ENCODE data around the gene HOXD4. TPM values are rescaled to one million over a fixed set of nuclear protein-coding genes. Genes with fewer than 3 reads are reported as not detected.

The HOXD4 gene
- total and polyA plus RNA-seq, 10 of the 15 experiments (the other 5 are each of a cell fraction or from before 2014, with no cell fraction given), result 0.07 TPM; not detected in 9

DNA sequence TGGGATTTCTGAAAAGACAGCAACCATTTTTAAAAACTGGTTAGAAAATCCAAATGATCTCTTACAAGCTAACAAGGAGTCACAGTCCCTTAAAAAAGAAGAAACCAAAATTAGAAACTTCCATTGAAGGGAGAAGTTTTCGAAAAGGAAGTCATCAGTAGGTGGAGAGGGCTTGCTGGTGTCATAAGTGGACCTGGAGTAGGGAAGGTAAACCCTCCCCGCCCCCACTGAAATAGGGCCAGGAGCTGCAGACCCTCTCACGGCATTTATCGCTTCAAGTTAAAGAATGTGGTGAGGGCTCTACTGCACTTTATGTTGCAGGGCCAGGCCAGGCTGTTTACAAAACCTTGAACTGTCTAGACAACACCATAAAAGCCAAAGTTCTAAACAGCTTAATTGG, 41.4 kb upstream of the HOXD4 start:
- Histone ChIP-seq H3K4me3 (no peak overlapping the region), H4K20me1 (ENCODE audit: control insufficient read depth, insufficient read depth) (no peaks in the 10 kb centered on the region), H3K9ac (ENCODE audit: control insufficient read depth, insufficient read depth, low read length) (no peak overlapping the region), H3K4me2 (ENCODE audit: control insufficient read depth, insufficient read depth) (no peak overlapping the region), H3K4me1 (ENCODE audit: control insufficient read depth, insufficient read depth, low read length) (no peaks in the 10 kb centered on the region), H3K27me3 (replicated peaks in 1 of 2; ENCODE audit: control insufficient read depth in 2 of 2, insufficient read depth in 2 of 2, low read length in 1 of 2) (peaks cover 13 to 41% of the 10 kb centered on the region in 2 experiments), H3K79me2 (ENCODE audit: control insufficient read depth, insufficient read depth, low read length) (no peaks in the 10 kb centered on the region), H3K27ac (ENCODE audit: control insufficient read depth, insufficient read depth) (no peak overlapping the region), H3K36me3 (ENCODE audit: control insufficient read depth in 2 of 2, insufficient read depth in 2 of 2, low read length in 1 of 2) (no peaks in the 10 kb centered on the region), H3K9me3 (replicated peaks; ENCODE audit: control insufficient read depth, insufficient read depth, low read length) (peaks cover 3% of the 10 kb centered on the region; the same call in 1 of the 3 replicates), H2AFZ (ENCODE audit: control insufficient read depth, low read depth, low read length) (no peak overlapping the region)
- in situ Hi-C loops (cut with MboI), result no loop called here
- ChIA-PET POLR2A (no interaction called here), SMC1A (ENCODE audit: uncharacterized antibody, unreplicated experiment) (interaction anchor here (0.6 to 2.0 kb wide), 4 partner anchors 16 to 712 kb away, joined by 3 to 7 read pairs (median 4); no protein-coding TSS in a partner anchor), CTCF (interaction anchor here (0.8 to 2.5 kb wide), 10 partner anchors 8 to 1039 kb away, joined by 3 to 12 read pairs (median 6); no protein-coding TSS in a partner anchor), RAD21 (ENCODE audit: unreplicated experiment) (interaction anchor here (1.1 kb wide), 1 partner anchor 345 kb away, joined by 3 read pairs; no protein-coding TSS in a partner anchor)
- intact Hi-C loops (cut with micrococcal nuclease; ENCODE audit: unreplicated experiment), result no loop called here
- DNase-seq (ENCODE audit: low read depth, low spot score) (no peak), ATAC-seq (no peak), FAIRE-seq (no peak)
- BruUV-seq (replicated peaks), result no TSS peak
- TF ChIP-seq FOXM1 (IDR thresholded peaks at IDR 0.05; ENCODE audit: low read depth, low read length) (no peak), ZNF24 (IDR thresholded peaks at IDR 0.05) (no peak), CBX3 (IDR thresholded peaks at IDR 0.05; ENCODE audit: borderline replicate concordance, low read depth) (no peak), SIX5 (IDR thresholded peaks at IDR 0.05; ENCODE audit: low read depth, low read length, severe bottlenecking) (no peak), CBFB (IDR thresholded peaks at IDR 0.05; ENCODE audit: low read depth) (no peak), RBBP5 (conservative IDR thresholded peaks at IDR 0.05) (no peak), SMAD5 (IDR thresholded peaks at IDR 0.05; ENCODE audit: low read depth) (no peak), SUPT20H (IDR thresholded peaks at IDR 0.05; ENCODE audit: borderline replicate concordance, control insufficient read depth, low read depth, low read length) (no peak), TAF1 (IDR thresholded peaks at IDR 0.05; ENCODE audit: borderline replicate concordance, low read depth, low read length) (no peak), ZBED1 (IDR thresholded peaks at IDR 0.05; ENCODE audit: borderline replicate concordance) (no peak), KLF5 (IDR thresholded peaks at IDR 0.05; ENCODE audit: partially characterized antibody) (no peak), ZNF217 (IDR thresholded peaks at IDR 0.05) (no peak), MXI1 (IDR thresholded peaks at IDR 0.05; ENCODE audit: low read depth, low read length) (no peak), CHD4 (IDR thresholded peaks at IDR 0.05) (no peak), PAX8 (IDR thresholded peaks at IDR 0.05) (no peak), RELA (IDR thresholded peaks at IDR 0.05; ENCODE audit: borderline replicate concordance, partially characterized antibody) (no peak)
- TF ChIP-seq, protein P1, sequence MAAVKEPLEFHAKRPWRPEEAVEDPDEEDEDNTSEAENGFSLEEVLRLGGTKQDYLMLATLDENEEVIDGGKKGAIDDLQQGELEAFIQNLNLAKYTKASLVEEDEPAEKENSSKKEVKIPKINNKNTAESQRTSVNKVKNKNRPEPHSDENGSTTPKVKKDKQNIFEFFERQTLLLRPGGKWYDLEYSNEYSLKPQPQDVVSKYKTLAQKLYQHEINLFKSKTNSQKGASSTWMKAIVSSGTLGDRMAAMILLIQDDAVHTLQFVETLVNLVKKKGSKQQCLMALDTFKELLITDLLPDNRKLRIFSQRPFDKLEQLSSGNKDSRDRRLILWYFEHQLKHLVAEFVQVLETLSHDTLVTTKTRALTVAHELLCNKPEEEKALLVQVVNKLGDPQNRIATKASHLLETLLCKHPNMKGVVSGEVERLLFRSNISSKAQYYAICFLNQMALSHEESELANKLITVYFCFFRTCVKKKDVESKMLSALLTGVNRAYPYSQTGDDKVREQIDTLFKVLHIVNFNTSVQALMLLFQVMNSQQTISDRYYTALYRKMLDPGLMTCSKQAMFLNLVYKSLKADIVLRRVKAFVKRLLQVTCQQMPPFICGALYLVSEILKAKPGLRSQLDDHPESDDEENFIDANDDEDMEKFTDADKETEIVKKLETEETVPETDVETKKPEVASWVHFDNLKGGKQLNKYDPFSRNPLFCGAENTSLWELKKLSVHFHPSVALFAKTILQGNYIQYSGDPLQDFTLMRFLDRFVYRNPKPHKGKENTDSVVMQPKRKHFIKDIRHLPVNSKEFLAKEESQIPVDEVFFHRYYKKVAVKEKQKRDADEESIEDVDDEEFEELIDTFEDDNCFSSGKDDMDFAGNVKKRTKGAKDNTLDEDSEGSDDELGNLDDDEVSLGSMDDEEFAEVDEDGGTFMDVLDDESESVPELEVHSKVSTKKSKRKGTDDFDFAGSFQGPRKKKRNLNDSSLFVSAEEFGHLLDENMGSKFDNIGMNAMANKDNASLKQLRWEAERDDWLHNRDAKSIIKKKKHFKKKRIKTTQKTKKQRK (IDR thresholded peaks at IDR 0.05; ENCODE audit: low read depth, low read length), result no peak
- TF ChIP-seq, protein P2, sequence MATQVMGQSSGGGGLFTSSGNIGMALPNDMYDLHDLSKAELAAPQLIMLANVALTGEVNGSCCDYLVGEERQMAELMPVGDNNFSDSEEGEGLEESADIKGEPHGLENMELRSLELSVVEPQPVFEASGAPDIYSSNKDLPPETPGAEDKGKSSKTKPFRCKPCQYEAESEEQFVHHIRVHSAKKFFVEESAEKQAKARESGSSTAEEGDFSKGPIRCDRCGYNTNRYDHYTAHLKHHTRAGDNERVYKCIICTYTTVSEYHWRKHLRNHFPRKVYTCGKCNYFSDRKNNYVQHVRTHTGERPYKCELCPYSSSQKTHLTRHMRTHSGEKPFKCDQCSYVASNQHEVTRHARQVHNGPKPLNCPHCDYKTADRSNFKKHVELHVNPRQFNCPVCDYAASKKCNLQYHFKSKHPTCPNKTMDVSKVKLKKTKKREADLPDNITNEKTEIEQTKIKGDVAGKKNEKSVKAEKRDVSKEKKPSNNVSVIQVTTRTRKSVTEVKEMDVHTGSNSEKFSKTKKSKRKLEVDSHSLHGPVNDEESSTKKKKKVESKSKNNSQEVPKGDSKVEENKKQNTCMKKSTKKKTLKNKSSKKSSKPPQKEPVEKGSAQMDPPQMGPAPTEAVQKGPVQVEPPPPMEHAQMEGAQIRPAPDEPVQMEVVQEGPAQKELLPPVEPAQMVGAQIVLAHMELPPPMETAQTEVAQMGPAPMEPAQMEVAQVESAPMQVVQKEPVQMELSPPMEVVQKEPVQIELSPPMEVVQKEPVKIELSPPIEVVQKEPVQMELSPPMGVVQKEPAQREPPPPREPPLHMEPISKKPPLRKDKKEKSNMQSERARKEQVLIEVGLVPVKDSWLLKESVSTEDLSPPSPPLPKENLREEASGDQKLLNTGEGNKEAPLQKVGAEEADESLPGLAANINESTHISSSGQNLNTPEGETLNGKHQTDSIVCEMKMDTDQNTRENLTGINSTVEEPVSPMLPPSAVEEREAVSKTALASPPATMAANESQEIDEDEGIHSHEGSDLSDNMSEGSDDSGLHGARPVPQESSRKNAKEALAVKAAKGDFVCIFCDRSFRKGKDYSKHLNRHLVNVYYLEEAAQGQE (IDR thresholded peaks at IDR 0.05; ENCODE audit: low read depth, low read length), result no peak
- 18% methylated on average over 4 of the region's 4 CpGs for WGBS (ENCODE audit: insufficient coverage, insufficient replicate concordance, low lambda C conversion rate, missing lambda C conversion rate)
